ENCODE results near the gene CHST8. TPM values are rescaled to one million over a fixed set of nuclear protein-coding genes. Genes with fewer than 3 reads are reported as not detected.
A peak's percentile ranks its signal among the peaks of the same experiment; 100 is the strongest.

The CHST8 gene
- polyA plus RNA-seq, 3 donors, result 0.56 to 1.2 (median 0.91) TPM

GRCh38 chr19:33819880-33820781, 198.4 kb downstream of the CHST8 start:
- WGBS, 3 donors, result 1 to 9% (median 1%) methylated on average over 51 to 61 of the region's 61 CpGs
- peak overlapping the region; percentile 13 for H3K27ac ChIP-seq (ENCODE audit: low read depth, low read length)

- WGBS, 3 donors, result 50 to 81% (median 58%) methylated on average over 2 of the region's 2 CpGs
- no peak overlapping the region for H3K27ac ChIP-seq (ENCODE audit: low read depth, low read length)
Measured at GRCh38 chr19:33821871-33822270, 200.1 kb downstream of the CHST8 start.

Other genes starting within 250 kb of the CHST8 start
- gene CEBPG, start 248.2 kb upstream of the CHST8 start, polyA plus RNA-seq, result 10 to 100 TPM in 2 of 3 donors, 1 to 10 TPM in 1; 8.3 to 19.3 (median 15.4) TPM
- 100 to 1,000 TPM in 1 of 3 donors, 10 to 100 TPM in 2; 23.5 to 129 (median 79.8) TPM for gene PEPD, start 100.2 kb upstream of the CHST8 start, polyA plus RNA-seq
- gene KCTD15, start 174.9 kb downstream of the CHST8 start, polyA plus RNA-seq, result 10 to 100 TPM; 20.6 to 34.1 (median 26.2) TPM

Data from adipose tissue (tissue), 3 donors.